GM12875 (cell line): ENCODE results near the gene CCDC63.

ENCODE experiments used
- H3K4me3 ChIP-seq: one replicate; pipeline ENCODE4 v1.5.1; 2011; ENCODE audit warnings: low read depth, low read length, control low read depth
- TF ChIP-seq, protein P1 (sequence below): IDR thresholded peaks from 2 replicates; pipeline ENCODE4 v1.5.1; 2011; ENCODE audit warnings: low read depth, mild to moderate bottlenecking, control low read depth, inconsistent platforms, low read length, moderate library complexity, borderline replicate concordance; ENCODE audit not compliant: insufficient read depth

CCDC63 gene

DNA sequence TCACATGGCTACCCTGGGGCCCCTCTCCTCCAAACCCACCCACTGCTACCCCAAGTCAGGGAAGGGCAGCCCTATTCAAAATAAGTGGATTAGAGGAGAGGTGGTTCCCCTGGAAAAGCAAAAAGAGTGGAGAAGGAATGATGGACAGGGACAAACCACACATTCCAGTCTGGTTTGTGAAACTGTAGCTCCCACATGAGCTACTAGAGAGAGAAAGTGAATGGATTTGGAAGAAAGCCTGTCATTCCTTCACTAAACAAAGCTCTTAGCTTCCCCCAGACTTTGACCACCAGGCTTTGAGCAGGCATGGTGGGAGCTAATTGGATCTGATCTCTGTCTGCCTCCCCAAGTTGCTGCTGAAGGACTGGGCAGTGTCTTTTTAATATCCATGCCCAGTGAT is 28.0 kb downstream of the CCDC63 start:
- TF ChIP-seq, protein P1, sequence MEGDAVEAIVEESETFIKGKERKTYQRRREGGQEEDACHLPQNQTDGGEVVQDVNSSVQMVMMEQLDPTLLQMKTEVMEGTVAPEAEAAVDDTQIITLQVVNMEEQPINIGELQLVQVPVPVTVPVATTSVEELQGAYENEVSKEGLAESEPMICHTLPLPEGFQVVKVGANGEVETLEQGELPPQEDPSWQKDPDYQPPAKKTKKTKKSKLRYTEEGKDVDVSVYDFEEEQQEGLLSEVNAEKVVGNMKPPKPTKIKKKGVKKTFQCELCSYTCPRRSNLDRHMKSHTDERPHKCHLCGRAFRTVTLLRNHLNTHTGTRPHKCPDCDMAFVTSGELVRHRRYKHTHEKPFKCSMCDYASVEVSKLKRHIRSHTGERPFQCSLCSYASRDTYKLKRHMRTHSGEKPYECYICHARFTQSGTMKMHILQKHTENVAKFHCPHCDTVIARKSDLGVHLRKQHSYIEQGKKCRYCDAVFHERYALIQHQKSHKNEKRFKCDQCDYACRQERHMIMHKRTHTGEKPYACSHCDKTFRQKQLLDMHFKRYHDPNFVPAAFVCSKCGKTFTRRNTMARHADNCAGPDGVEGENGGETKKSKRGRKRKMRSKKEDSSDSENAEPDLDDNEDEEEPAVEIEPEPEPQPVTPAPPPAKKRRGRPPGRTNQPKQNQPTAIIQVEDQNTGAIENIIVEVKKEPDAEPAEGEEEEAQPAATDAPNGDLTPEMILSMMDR = no peak
- H3K4me3 ChIP-seq = no peak overlapping the region

GRCh38 chr12:110880651-110881050 is 33.9 kb downstream of the CCDC63 start:
- no peak overlapping the region for H3K4me3 ChIP-seq
- TF ChIP-seq, protein P1 = no peak

GRCh38 chr12:110883251-110883650 is 36.5 kb downstream of the CCDC63 start:
- H3K4me3 ChIP-seq = no peak overlapping the region

DNA sequence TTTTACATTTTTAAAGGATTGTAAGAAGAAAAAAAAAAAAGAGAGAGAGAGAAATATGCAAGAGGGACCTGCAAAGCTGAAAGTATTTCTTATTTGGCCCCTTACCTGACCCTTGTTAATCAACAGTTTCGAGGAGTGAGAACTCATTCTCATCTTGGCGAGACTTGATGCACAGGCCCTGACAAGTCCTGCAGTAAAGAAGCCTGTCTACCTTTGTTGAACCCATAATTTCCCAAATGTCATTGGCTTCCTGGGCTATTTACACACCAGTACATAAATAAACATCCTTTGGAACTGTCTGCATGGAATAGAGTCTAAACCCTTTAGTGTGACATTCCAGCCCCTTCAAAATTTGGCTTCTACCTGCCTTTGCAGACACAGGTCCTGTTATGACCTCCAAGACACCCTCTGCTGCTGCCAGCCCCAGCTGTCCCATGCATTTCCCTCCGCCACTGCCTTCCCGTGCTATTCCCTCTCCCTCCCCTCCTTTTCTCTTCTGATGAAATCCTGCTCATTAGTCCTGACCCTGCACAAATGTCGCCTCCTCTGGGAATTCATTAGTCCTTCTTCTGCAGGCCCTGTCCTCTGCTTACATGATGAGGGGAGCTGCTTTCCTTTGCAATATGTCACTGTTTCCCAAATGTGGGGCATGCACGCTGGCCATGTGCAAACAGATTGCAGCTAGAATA is 38.5 kb downstream of the CCDC63 start:
- no peak overlapping the region for H3K4me3 ChIP-seq
- TF ChIP-seq, protein P1 = no peak

More at GRCh38 chr12:110883251-110883650, 36.5 kb downstream of the CCDC63 start:
- TF ChIP-seq, protein P1 = no peak

GRCh38 chr12:110888256-110888991 is 41.6 kb downstream of the CCDC63 start:
- no peak overlapping the region for H3K4me3 ChIP-seq

GRCh38 chr12:110889361-110889760 is 42.6 kb downstream of the CCDC63 start:
- TF ChIP-seq, protein P1 = no peak

More at GRCh38 chr12:110888256-110888991, 41.6 kb downstream of the CCDC63 start:
- TF ChIP-seq, protein P1 = no peak

DNA sequence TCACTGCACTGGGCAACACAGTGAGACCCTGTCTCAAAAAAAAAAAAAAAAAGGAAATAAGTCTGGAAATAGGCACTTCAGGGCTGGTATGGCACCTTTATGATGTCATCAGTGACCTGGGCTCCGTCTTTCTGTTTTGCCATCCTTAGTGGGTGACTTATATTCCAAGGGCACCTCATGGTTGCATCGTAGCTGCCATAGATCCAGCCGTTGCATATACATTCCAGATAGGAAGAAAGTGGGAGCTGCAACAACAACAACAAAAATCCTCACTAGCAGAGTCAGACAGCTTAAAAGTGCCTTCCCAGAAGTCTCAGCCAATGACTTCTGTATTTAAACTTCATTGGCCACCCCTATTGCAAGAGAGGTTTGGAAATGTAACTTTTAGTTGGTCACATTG is 47.2 kb downstream of the CCDC63 start:
- H3K4me3 ChIP-seq = no peak overlapping the region
- TF ChIP-seq, protein P1 = no peak

More at GRCh38 chr12:110889361-110889760, 42.6 kb downstream of the CCDC63 start:
- no peak overlapping the region for H3K4me3 ChIP-seq
